OCI-LY7 (cell line): Measurements from ENCODE around the gene DUSP22.

Experiments
- EZH2phosphoT487 ChIP-seq: fragments of 200-600 bp; sonication (generic); IDR thresholded peaks from 2 replicates; pipeline ENCODE4 v1.6.1; 2018; ENCODE audit warnings: low read depth, borderline replicate concordance, mild to moderate bottlenecking, mixed run types, antibody characterized with exemption, low read length, moderate library complexity, mixed read lengths
- TF ChIP-seq, protein P1 (sequence below): fragments of 200-600 bp; sonication (generic); conservative IDR thresholded peaks from 2 replicates; pipeline ENCODE4 v1.5.1; 2014; ENCODE audit warnings: mild to moderate bottlenecking, antibody characterized with exemption, low read length, moderate library complexity, mixed read lengths

DNA sequence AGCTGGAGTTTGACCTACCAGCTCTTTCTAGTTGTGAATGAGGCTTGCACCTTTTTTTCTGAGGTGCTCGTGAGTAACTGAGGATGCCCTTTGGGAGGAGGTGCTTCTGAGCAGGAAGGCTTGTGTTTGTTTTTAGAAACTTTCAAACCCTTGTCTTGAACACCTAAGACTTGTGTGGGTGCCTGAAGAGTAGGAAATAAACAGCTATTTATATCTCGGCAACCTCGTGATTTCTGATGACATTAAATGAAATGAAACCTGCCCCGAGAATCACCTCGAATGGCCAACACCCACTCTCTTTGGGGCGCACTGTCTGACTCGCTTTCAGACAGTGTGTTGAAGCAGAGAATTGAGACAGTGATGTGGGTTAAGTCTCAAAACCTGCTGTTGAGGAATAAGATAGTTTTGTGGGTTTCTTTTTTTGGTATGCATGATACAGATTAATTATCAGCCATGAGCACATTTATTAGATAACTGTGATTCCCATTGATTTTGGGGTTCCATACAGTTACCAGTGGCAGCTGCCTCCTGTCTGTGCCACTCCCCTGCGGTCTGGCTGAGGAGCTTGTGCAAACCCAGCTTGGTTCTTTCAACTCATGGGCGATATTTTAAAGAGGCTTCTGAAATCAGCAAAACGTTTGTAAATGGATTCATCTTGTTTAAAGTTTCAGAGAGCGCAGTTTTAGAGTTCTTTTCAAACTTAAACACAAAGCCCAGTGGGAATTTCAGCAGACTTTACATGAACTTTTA, 107.7 kb downstream of the DUSP22 start:
- TF ChIP-seq, protein P1, sequence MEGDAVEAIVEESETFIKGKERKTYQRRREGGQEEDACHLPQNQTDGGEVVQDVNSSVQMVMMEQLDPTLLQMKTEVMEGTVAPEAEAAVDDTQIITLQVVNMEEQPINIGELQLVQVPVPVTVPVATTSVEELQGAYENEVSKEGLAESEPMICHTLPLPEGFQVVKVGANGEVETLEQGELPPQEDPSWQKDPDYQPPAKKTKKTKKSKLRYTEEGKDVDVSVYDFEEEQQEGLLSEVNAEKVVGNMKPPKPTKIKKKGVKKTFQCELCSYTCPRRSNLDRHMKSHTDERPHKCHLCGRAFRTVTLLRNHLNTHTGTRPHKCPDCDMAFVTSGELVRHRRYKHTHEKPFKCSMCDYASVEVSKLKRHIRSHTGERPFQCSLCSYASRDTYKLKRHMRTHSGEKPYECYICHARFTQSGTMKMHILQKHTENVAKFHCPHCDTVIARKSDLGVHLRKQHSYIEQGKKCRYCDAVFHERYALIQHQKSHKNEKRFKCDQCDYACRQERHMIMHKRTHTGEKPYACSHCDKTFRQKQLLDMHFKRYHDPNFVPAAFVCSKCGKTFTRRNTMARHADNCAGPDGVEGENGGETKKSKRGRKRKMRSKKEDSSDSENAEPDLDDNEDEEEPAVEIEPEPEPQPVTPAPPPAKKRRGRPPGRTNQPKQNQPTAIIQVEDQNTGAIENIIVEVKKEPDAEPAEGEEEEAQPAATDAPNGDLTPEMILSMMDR = no peak
- no peak for TF ChIP-seq EZH2phosphoT487
